ENCODE results near the gene KIF20A.
"Not testable (repeated sequence)": the region's sequence is repeated elsewhere in the genome, so short reads cannot be mapped to it uniquely, and the experiment has no call there.

KIF20A gene

DNA sequence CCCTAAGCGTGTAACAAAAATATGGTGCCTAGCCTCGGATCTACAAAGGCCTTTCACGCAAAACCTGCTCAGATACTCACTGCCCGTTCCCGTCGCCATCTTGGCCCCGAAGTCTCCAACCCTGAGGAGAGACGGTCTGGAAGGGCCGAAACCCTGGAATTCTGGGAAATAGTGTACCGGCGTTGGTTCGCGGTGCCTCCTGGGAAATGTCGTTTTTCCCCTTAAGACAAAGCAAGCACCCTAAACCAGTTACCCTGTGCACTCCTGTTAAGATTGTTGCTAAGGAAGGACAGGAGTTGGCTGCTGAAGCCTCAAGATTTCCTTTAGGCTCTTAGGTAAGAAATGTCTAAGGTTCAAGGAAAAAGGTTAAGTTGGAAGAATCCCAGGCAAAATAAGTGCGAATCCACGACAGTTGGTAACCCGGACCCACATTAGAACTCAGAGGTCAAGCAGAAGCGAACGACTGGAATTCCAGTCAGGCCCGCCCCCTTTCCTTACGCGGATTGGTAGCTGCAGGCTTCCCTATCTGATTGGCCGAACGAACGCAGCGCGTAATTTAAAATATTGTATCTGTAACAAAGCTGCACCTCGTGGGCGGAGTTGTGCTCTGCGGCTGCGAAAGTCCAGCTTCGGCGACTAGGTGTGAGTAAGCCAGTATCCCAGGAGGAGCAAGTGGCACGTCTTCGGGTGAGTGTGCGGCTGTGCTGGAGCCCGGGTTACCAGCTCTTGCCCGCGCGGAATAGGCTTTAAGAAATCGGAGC lies at the start of gene KIF20A, which contains the start of gene BRD8:
KIF20A (plus strand) TSS at position 597 of the 761 bp plus-strand sequence. CDS start 569 bp downstream, outside the sequence.
BRD8 (minus strand) TSS at position 115 of the 761 bp plus-strand sequence; CDS start at position 99, 16 bp downstream.
- DNase-seq: peak; percentile 99 to 100

DNA sequence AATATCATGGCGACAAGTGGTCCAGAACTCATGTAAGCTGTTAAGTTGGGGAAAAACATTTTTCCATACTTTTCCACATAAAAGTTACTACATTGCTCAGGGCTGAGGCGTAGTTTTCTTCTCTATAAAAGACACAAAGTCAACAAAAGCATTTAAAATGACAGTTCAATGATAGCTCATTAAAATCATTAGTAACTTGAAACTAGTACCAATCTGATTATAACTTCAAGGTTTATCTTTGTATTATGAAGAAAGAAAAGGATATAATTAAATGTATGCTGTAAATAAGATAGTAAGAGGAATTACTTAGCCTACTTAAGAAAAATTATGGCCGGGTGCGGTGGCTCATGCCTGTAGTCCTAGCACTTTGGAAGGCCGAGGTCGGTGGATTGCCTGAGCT lies 49.6 kb upstream of the KIF20A start:
- no peak for DNase-seq

DNA sequence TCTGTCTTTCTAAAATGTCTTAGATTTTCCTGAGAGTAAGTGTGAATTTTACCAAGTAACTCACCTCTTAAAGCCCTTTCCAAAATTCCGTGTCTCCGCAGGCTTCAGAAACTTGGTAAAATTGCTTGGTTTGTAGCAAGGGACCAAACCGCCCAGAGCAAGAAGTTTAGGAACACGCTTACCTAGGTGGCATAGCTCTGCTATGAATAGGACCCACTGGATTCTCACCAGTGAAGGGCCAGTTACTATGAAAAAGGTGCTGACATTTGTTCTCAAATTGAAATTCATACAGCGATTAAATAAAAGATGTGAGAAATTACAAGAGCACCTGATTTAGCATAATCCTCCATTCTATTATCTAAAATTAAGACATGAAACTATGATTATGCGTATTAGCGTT lies 46.4 kb upstream of the KIF20A start:
- no peak for DNase-seq

DNA sequence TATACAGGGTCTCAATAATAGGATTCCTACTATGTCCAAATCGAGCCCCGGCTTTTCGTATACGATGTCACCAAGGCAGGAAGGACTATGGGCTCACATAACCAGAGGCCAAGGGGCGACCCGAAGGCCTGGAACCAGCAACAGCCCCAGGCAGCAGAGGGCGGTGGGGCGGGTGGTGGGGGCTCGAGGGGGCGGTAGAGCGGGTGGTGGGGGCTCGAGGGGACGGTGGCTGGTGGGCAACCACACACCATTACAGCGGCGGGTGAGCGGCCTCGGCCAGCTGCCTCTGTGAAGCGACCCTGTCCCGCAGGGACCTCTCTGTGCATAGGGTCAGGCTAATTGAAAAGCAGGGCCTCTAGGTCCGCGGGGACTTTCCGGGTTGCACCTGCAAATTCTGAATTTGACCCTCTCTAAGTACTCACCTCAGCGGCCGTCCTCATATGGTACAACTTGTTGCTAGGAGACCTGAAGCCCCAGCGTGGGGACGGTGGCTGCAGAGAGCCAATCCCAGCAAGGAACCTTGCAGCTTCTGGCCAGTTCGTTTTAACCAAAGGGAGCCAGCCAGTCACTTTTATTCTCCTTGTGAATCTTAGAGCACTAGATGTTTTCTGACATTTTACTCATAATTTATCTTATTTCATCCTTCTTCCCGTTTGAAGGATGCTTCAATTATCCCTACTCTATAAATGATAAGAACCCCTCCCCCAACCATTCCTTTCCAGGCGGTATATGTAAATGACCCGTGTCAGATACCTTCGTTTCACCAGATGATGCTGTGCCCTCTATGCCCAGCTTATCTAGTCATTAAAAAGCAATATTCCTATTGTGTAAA lies 39.7 kb upstream of the KIF20A start, which contains the start of gene NME5:
NME5 (minus strand) TSS at position 480 of the 832 bp plus-strand sequence. CDS start 648 bp downstream, outside the sequence.
- no peak for DNase-seq

DNA sequence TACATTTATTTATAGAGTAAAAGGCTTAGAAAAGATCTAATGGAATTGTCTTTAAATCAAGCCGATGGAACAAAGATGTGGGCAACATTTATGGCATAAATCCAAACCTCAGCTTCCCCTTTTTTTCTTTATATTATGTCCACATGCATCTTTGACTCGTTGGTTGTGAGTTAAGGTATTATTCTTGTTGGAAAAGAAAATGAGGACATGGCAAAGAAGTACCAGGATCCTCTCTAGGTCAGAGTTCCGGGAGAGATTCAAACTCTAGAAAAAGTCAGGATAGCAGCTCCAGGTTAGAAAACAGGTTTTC lies 39.2 kb upstream of the KIF20A start:
- DNase-seq: peak; percentile 28 to 44

DNA sequence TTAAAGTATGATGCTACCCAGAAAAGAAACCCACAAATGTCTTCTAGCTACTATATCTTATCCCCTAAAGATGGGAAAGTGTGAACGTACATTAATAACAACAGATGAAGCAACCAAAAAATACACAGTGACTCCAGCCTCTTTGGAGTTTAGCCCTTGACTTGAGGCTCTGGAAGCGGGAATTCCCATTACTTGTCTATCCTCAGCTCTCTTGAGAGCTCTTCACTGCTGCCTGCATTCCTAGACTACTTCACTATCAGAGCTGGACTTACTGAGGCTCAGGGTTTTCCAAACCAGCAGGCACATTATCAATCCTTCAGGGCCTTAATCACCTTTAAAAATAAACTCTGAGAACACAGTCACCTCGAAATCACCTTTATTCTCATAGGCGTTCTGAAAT lies 38.6 kb upstream of the KIF20A start:
- DNase-seq: no peak

DNA sequence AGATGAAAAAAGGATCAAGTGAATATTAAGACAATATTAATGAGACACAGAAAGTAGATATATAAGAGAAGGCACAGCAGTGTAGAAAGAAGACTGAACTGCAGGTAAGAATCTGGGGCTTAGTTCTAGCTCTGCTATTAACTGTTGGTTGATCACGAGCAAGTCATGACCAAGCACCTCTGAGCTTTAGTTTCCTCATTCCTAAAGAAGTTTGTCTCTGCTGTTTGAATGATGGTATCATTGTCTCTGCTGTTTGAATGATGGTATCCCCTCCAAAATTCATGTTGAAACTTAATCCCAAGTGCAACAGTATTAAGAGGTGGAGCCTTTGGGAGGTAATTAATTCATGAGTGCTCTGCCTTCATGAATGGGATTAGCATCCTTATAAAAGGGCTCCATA lies 37.2 kb upstream of the KIF20A start:
- DNase-seq: no peak

DNA sequence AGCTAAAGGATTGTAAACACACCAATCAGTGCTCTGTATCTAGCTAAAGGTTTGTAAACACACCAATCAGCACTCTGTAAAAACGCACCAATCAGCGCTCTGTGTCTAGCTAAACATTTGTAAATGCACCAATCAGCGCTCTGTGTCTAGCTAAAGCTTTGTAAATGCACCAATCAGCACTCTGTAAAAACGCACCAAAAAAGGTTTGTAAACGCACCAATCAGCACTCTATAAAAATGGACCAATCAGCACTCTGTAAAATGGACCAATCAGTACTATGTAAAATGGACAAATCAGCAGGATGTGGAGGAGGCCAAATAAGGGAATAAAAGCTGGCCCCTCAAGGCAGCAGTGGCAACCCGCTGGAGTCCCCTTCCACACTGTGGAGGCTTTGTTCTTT lies 35.3 kb upstream of the KIF20A start:
- DNase-seq: not testable (repeated sequence)

DNA sequence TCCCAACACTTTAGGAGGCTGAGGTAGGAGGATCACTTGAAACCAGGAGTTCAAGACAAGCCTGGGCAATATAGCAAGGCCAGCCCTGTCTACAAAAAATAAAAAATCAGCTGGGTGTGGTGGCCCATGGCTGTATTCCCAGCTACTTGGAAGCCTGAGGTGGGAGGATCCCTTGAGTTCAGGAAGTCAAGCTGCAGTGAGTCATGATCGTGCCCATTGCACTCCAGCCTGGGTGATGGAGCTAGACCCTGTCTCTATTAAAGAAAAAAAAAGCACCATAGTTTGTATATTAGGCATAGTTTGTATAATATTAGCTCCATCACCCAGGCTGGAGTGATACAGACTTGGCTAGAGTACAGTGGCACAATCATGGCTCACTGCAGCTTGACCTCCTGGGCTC lies 30.1 kb upstream of the KIF20A start:
- peak; percentile 32 to 55 for DNase-seq

DNA sequence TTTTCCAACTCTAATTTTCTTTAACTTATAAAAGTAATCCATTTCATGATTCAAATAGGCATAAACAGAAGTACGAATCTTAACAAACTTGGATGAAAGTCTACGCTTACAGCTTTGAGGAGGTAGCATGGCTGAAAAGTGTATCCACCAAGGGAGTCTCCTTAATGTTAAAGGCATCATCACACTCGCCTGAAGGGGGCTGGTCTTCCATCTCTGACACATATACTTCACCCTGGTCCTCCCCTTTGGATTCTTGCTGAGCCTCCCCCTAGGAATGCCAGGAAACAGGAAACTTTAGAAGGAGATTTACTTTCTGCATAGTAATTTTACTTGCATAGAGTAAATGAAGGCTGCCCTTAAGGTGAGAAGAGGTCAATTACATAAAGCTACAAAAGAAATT lies 29.4 kb upstream of the KIF20A start:
- DNase-seq: peak in 1 of 2 experiments; percentile 19

DNA sequence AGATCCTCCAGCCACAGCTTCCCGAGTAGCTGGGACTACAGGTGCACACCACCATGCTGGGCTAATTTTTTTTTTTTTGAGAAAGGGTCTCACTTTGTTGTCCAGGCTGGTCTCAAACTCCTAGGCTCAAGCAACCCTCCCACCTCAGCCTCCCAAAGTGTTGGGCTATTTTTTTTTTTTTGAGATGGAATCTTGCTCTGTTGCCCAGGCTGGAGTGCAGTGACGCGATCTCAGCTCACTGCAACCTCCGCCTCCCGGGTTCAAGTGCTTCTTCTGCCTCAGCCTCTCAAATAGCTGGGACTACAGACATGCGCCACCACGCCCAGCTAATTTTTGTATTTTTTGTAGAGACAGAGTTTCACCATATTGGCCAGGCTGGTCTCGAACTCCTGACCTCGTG lies 22.9 kb upstream of the KIF20A start:
- DNase-seq: not testable (repeated sequence)

DNA sequence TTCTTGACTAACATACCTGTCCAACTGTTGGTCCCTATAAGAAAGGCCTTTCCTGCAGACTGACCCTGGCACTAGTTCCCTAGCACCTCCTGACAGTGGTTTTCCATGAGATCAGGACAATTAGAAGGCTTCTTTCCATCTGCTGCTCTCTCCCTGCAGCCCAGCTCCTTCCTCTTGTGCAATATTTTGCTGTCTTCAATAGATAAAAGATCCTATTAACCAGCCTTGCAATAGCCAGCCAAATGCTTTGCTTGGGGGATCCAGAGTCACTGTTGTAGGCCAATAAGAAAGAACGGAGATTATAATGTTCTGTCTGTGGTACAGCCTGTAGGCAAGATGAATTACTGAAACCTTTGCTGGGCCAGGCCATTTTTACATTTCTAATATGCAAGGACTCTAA lies 21.3 kb upstream of the KIF20A start:
- no peak for DNase-seq

DNA sequence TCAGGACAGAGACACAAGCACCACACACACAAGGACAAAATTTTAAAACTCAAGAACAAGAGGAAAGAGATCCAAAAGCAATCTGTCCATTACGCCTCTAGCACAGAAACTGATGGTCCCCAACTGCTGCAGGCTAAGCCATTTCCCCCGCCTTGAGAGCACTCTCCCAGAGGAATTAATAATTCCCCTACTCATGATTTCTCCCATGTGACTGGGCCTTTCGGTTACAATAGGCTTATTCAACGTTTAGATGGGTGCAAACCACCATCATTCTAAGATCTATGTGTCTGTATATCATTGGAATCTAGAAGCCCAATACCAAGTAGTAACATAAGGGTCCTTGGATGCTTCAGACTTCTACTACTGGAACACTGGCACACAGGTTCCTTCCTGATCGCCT lies 19.2 kb upstream of the KIF20A start:
- DNase-seq: no peak

DNA sequence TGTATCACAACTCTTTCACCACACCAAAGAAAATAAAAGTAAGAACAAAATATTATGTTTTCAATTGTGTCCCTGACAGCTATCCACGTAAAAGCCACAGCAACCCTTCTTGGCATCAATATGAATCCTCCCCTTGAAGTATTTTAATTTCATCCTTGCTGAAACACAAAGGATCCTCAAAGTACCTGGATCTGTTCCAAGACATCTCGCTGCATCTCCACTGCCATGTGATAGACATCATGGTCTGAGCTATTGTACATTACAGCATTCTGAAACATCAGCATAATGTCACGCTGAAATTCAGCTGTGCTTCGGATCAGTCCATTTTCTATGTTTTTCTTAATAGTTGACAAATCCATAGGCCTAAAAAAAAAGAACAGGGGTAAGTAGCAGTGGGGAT lies 18.2 kb upstream of the KIF20A start:
- no peak for DNase-seq

DNA sequence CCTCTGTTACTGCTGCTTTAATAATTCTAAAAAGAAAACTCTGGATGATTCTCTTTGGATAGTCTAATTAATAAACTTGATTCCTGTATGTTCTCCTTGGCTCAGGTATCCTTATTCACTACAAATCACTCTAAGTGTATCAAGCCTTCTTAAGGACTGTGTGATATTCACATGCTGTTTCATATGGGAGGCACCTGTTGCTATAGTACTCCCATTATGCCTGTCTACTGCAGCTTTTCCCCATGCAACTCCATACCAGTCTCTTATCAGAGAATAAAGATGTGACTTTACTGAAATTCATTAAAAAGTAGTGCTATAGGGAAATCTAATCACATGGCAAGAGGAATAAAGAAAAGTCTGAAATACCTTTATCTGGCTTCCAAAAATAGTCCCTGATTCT lies 15.2 kb upstream of the KIF20A start:
- no peak for DNase-seq

DNA sequence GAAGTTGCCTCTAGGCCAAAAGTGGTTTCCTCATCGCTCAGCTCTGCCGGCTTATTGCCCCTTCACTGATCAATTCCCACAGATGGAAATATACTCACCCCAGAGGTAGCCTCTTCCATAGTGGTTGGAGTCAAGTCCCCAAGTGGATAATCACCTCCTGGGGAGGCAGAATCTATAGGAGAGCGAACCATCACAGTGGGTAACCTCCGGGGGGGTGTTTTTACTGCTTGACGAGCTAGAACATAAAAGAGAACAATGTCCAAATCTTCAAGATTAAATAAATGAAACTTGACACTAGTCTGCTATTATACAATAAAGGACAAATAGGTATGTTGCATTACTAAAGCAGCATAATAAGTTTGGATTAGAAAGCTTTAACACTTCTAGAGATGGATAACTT lies 9.8 kb upstream of the KIF20A start:
- no peak for DNase-seq

DNA sequence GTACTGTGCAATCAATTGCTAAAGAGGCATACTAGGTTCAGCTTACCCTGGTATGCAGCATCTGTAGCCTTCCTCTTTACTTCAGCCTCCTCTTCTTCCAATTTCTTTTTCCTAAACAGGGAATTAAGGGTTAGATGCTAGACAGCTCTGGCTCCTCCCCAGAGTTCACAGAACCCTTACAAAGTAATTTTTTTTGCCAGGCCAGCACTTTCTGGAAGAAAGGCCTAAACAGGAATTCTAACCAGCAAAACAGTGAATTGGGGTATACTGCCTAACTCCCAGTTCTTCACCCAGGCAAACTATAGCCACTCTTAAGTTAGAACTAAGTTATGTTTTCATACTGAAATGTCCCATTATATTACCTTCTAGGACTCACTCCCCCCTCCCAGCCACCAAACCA lies 8.6 kb upstream of the KIF20A start:
- no peak for DNase-seq

DNA sequence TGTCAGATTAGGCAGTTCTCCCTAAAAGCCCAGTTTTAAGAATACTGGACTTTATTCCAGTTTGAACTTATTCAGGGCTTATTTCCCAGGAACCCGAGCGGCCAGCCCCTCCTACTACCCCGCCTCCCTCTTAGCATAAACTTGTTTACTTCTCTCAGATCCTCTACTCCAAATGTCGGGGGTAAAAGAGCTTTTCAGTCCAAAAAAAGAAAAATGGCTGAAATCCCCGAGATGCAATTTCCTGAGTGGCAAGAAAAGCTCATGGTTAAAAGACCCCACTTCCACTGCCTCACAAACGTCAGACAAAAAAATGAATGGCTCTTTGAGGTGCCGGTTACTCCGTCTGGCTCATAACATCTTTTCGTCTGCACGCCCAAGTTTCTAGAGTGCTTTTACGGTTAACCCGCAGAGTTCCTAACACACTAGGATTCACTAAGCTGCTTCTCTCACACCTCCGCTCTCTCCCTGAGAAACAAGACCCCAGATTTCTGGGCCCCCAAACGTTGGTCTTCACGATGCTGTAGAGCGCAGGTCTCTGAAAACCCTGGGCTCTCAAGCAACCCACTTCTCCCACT lies 884 bp upstream of the KIF20A start:
- DNase-seq: peak; percentile 60 to 75

DNA sequence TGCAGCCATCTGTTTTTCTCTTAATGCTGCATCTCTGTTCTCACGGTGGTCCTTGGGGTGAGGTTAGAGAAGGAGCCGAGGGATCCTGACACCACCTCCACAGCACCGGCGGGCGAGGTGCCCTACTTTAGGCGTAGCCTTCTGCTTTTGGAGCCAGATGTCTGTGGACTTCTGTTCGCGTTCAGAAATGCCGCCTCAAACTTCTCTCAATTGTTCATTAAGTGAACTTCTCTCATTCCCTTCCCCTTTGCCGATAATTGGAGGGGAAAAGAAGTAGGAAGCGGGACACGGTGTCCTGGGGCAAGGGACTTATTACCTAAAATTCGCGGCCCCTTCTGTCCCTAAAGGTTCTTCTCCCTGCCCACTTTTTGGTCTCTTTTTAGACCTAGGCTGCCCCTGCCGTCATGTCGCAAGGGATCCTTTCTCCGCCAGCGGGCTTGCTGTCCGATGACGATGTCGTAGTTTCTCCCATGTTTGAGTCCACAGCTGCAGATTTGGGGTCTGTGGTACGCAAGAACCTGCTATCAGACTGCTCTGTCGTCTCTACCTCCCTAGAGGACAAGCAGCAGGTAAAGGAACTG lies 455 bp downstream of the KIF20A start:
- DNase-seq: peak; percentile 26 to 33

DNA sequence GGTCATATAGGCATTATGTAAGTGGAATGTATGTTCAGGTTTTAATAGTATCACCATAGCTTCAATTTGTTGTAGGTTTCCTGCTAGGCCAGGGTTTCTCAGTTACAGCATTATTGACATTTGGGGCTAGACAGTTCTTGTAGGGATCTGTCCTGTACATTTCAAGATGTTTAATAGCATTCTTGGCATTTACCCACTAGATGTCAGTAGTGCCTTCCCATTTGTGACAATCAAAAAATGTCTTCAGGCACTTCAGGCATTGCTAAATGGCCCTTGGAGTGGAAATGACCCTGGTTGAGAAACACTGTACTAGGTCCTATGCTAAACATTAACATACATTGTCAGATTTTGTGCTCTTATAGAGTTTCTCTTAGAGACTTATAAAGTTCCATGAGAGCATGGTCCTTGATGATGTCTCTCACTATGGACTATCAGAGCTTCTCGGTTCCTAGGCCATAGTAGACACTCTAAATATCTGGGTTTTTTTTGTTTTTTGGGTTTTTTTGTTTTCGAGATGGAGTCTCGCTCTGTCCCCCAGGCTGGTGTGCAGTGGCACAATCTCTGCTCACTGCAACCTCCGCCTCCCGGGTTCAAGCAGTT lies 1.4 kb downstream of the KIF20A start:
- DNase-seq: peak; percentile 90 to 92

DNA sequence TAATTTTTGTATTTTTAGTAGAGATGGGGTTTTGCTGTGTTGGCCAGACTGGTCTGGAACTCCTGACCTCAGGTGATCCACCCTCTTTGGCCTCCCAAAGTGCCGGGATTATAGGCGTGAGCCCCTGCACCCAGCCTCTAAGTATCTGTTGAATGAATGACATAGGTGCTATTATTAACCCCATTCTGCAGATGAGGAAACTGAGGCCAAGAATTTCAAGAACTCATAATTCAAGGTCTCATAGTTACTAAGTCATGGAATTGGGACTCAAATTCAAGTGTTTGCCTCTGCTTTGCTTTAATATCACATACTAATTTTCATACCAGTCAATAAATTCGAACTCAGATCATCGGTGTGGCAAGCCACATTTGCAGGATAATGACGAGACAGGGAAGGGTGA lies 1.9 kb downstream of the KIF20A start:
- DNase-seq: no peak

DNA sequence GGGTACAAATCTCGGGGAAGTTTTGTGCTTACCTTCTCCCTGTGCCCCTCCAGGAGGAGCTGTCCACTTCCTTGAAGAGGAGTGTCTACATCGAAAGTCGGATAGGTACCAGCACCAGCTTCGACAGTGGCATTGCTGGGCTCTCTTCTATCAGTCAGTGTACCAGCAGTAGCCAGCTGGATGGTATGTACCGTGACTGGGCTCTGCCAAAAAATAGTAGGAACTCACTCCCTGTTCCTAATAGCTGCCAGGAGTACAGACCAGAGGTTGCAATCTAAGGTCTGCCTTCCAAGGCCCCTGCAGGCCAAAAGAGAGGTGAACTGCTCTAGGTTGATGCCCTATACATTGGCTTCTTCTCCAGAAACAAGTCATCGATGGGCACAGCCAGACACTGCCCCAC lies 3.9 kb downstream of the KIF20A start:
- no peak for DNase-seq

DNA sequence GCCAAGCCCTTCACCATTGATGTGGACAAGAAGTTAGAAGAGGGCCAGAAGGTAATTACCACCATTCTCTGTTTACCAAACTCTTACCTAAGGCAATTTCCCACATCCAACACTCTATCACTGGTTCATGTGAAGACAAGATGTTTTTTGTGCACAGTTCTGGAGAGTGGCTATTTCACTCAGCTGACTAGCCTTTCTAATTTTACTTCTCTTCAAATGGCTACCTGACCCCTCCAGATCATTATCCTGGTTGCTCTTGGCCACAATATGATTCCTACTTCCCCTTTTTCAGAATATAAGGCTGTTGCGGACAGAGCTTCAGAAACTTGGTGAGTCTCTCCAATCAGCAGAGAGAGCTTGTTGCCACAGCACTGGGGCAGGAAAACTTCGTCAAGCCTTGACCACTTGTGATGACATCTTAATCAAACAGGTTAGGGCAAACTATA lies 7.1 kb downstream of the KIF20A start:
- peak; percentile 88 to 91 for DNase-seq

Data from Kasumi-1 (cell line).